DOHH2 (cell line): ENCODE data around the gene PAQR8.

Experiments used
- CTCF ChIP-seq: fragments of 200-600 bp; sonication (generic); IDR thresholded peaks from one replicate; pipeline ENCODE4 v1.5.1; 2014; ENCODE audit warnings: antibody characterized with exemption, mild to moderate bottlenecking, low read depth, low read length; ENCODE audit not compliant: poor library complexity, severe bottlenecking
- EZH2phosphoT487 ChIP-seq: fragments of 200-600 bp; sonication (generic); IDR thresholded peaks from 2 replicates; pipeline ENCODE4 v1.6.1; 2017; ENCODE audit warnings: borderline replicate concordance, mild to moderate bottlenecking, antibody characterized with exemption, low read length, moderate library complexity, mixed read lengths

GRCh38 chr6:52405243-52405642 lies 43.3 kb downstream of the PAQR8 start:
- TF ChIP-seq CTCF (no peak), EZH2phosphoT487 (no peak)
